Activated T-cell treated with anti-CD3 and anti-CD28 coated beads for 24 hours (primary cell): ENCODE results near the gene SUSD1.

Source experiments
- DNase-seq: peaks from one replicate; pipeline ENCODE4 v3.0.0-alpha.2; 2020; ENCODE audit warnings: low read depth

SUSD1 gene

DNA sequence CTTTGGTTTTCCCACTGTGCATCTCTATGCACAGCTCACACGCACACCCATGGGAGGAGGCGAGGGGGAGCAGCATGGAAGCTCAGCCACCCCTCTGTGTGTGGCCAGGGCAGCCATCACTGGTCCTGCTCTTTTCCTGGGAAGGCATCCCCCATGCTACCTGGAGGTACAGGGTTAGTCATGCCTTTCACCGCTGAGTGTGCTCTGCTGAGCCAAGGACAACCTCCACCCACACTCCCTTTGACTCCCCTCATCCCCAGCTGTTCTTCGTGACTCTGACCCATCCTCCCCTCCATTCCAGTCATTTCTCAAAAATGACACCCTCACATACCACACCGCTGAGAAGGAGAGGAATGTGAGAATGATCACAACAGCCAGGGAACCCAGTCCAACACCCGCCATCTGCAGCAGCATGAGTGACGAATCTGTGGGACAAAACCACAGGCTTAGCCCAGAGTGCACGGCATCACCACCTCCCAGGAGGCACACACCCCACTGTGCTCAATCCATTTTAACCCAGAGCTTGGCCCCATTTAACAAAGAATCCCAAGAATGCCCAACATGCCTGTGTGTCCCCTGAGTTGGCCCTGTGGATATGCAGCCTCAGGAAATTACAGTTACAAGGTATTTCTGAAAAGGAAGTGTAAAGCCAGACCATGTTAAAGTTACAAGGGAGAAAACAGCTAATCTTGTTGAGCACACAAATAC, 133.4 kb downstream of the SUSD1 start:
- no peak for DNase-seq

- no peak for DNase-seq
Observed at GRCh38 chr9:112041199-112041535, 133.9 kb downstream of the SUSD1 start.

DNA sequence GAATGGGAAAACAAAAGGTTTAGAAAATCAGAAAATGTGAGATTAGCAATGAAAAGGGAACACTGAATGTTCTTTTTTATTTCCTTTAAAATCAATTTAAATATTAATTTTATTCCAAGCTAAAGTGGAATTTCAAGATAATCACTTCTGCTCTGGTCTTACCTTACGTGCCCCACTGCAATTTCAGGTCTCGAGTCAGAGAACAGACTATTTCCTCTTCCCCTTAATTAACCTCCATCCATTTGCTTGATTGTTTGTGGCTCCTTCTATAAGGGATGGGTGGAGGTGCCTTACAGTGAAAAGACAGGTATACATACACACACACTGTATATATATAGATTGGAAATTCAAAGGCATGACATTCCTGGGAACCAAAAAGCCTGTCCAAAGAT, 137.1 kb downstream of the SUSD1 start:
- DNase-seq = no peak

- DNase-seq = peak; percentile 47
Observed at GRCh38 chr9:112037281-112038016, 137.6 kb downstream of the SUSD1 start.

- no peak for DNase-seq
Observed at GRCh38 chr9:112035166-112035826, 139.8 kb downstream of the SUSD1 start.

DNA sequence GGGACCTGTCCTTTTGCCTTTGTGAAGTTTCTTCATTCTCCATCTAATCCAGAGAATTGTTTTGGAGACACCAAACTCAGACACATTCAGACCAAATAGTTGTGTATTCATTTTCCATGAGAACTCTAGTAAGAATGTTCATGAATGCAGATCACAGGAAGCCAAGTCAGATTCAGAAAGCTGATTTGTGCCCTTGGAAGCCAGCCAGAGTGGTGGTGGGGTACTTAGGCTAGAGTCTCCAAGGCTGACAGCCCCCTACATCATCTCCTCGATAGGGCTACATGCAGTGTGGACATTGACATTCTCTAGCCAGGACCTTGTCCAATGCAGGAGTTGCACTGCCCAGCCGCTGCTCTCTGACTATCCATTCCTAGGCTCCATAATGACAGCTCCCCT, 140.9 kb downstream of the SUSD1 start:
- no peak for DNase-seq

GRCh38 chr9:112033237-112034215, 141.6 kb downstream of the SUSD1 start:
- no peak for DNase-seq

DNA sequence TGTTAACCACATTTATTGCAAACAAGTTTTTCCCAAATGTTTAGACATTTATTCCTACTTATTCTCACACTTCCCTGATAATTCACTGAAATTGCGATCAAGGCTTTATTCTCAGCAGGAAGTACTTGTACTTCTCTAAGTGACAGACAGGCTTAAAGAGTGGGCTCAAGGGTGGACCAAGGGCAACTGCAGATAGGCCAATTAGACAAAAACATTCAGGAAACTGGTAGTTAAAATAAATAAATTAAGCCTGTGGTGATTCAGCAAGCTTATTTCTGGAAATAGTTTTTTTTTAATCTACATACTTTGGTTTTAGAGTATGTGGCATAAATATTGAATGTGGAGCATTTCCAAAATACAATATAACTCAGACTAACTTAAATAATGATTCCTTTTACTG, 142.4 kb downstream of the SUSD1 start:
- no peak for DNase-seq

- no peak for DNase-seq
Observed at GRCh38 chr9:112032009-112032408, 143.1 kb downstream of the SUSD1 start.

DNA sequence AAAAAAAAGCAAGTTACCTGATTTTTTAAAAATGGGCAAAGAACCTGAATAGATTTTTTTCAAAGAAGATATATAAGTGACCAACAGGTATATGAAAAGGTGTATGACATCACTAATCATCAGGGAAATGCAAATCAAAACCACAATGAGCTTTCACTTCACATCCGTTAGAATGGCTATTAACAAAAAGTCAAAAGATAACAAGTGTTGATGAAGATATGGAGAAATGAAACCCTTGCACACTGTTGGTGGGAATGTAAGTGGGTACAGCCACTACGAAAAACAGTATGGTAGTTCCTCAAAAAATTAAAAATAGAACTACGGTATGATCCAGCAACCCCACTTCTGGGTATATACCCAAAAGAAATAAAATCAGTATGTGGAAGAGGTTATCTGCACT, 143.7 kb downstream of the SUSD1 start:
- no peak for DNase-seq

DNA sequence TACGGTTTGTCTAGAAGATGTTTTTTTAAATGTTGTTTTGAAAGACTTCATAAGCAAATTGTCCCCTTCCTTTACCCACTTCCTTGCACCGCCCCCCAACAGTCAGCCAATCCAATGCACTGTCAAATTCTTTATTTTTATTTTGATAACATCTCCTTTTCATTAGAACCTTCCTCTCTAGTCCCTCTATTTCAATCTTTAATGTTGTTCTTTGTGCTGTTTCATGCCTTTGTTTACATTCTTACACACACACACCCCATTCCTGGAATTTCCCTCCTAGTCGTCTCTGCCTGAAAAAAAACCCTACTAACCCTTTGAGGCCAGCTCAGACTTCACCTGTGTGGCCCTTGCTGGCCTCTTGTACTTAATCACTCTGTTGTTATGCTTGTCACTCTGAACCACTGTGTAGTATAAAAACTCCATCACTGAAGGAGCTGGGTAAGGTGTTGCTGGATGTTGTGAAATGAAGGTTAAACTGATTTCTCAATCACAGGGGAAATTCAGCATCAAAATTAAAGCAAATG, 145.1 kb downstream of the SUSD1 start:
- DNase-seq = no peak

DNA sequence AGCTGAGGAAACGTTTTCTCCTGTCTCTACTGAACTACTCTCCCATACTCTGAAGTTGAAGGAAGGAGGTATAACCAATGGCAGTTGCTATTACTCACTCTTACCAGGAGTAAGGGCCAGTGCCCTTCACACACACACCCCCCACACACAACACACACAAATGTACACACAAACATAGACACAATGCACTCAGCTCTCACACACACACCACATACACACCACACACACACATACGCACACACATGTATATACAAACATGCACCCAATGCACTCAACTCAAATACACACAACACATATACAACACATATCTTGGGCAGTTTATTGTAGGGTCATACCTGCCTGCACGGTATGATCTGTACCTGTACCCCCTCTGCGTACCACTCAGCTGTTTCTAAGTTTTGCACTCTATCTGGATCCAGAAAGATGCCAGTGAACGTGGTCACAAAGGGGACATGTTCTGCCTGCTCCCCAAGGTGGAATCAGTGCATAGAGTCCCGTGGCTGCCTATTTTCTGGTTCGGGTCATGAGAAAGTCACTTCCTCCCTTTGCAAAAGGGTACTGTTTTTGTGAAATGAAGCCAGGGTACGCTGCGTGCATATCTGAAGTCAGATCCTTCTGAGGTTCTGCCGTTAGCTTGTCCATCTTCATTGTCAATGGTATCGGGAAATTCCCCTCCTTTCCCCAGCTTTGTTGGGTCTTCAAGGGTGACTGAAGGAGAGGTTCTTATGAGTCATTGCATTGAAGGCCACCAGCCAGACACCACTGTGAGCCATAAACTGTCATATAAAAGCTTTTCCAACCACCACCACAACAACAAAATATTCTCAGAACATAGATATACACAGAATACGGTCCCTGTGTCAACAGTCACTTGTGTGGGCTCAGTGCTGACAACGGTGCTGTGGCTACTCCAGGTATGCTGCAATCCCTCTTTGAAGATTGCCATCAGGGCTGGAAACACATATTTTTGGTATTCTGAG, 146.6 kb downstream of the SUSD1 start:
- no peak for DNase-seq

DNA sequence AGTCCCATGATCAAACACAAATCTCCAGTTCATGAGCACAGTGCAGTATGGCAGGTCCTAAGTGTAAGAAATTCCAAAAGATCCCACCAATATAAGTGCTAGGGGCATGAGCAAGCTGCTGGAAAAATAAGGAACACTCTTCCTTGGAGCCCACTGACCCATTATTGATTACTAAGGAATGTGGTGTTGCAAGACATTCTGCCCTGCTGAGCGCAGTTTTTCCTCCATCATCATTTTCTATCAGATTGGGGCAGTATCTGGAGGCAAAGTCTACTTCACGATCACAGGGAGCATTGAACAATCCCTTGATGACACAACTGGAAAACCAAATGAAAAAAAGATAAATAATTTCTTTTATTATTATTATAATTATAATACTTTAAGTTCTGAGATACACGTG, 149.2 kb downstream of the SUSD1 start:
- no peak for DNase-seq

DNA sequence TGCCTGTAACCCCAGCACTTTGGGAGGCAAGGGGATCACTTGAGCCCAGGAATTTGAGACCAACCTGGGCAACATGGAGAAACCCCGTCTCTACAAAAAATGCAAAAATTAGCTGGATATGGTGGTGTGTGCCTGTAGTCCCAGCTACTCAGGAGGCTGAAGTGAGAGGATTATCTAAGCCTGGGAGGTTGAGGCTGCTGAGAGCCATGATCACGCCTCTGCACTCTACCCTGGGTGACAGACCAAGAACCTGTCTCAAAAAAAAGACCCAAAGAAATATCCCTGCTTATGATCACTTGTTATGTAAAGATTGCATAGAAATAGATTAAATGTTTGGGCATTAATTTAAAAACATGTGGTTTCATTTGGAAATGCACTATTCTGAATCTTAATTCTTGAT, 153.4 kb downstream of the SUSD1 start:
- DNase-seq = no peak

- no peak for DNase-seq
Observed at GRCh38 chr9:112020680-112021596, 154.2 kb downstream of the SUSD1 start.

GRCh38 chr9:112017878-112018277, 157.2 kb downstream of the SUSD1 start:
- no peak for DNase-seq

GRCh38 chr9:112015736-112016135, 159.4 kb downstream of the SUSD1 start:
- no peak for DNase-seq

DNA sequence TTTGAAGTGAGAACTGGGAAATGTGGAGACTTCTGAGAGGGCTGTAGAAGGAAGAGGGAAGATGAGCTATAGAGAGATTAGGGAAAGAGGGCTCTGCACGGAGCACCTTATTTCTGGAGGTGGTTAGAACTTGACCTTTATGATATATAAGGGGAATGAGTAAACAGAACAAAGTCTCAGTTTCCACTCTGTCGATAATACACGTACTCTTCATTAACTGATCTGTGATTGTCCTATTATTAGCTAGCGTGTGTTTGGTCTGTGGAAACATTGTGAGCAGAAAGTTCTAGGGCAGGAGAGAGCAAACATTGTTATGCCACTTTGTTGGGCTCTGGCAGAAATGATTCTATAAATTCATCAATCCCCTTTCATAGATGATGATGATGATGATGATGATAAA, 159.9 kb downstream of the SUSD1 start:
- DNase-seq = no peak

- no peak for DNase-seq
Observed at GRCh38 chr9:112013266-112013665, 161.8 kb downstream of the SUSD1 start.
